Measurements from ENCODE around the gene ARHGEF39. TPM values are rescaled to one million over a fixed set of nuclear protein-coding genes. Genes with fewer than 3 reads are reported as not detected.

The ARHGEF39 gene, protein sequence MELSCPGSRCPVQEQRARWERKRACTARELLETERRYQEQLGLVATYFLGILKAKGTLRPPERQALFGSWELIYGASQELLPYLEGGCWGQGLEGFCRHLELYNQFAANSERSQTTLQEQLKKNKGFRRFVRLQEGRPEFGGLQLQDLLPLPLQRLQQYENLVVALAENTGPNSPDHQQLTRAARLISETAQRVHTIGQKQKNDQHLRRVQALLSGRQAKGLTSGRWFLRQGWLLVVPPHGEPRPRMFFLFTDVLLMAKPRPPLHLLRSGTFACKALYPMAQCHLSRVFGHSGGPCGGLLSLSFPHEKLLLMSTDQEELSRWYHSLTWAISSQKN
- total RNA-seq (1 to 10 TPM in 2 of 5 donors, under 1 TPM in 3; 0.12 to 1.3 (median 0.57) TPM), total RNA-seq (0 to 3.6 (median 0.40) reads per million in 29 experiments)
- total RNA-seq (2013) = 0.29 TPM

DNA sequence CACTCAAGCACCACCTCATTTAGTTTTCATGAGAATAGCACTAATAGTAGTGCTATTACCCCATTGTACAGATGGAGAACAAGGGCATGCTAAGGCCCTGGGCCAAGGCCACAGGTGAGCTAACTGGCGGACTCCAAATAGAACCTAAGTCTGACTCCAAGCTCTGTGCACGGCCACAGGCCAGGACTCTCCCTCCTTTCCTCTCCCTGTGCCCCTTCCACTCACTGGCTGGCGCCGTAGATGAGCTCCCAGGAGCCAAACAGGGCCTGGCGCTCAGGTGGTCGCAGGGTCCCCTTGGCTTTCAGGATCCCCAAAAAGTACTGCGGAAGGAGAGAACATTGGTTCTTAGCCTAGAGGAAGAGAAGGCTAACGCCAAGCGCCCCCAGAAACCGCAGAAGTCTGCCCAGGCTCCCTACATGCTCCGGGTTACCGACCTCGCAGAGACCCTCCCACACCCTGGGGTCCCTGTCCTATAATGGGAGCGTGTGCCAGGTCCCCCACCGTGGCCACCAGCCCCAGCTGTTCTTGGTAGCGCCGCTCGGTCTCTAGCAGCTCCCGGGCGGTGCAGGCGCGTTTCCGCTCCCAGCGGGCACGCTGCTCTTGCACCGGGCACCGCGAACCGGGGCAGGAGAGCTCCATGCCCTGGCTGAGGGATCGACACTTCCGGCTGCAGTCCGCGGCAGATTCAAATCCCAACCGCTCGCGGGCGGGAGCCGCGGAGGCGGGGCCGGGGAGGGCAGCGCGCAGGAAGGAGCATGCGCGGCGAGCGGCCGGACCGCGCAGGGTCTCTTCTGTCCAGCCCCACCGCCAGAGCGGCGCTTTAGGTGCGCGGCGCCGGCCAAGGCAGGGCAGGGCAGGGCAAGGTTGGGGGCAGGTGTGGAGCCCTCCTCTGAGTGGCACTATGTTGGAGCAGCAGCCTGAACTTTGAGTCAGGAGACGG is at the start of gene ARHGEF39:
Gene ARHGEF39 (minus strand): TSS at position 665 of the 940 bp plus-strand sequence. CDS start 26 bp downstream, at position 639.
- CTCF ChIA-PET = interaction anchor here (0.6 to 4.4 kb wide), 9 partner anchors 31 to 85 kb away, joined by 3 to 22 read pairs (median 4); no protein-coding TSS in a partner anchor
- H3K27me3 ChIP-seq (replicated peaks in 1 of 2; ENCODE audit: control insufficient read depth in 2 of 2, extremely low read depth in 1 of 2, insufficient read depth in 2 of 2, low read length in 1 of 2) = no peaks in the 10 kb centered on the region
- POLR2A ChIA-PET = interaction anchor here in 1 of 2 donors (0.7 to 1.1 kb wide), 2 partner anchors 18 to 266 kb away, joined by 3 to 4 read pairs; no protein-coding TSS in a partner anchor
- H3K4me1 ChIP-seq (ENCODE audit: control insufficient read depth in 1 of 2, extremely low read depth in 1 of 2, insufficient read depth in 2 of 2, low read length in 2 of 2) = peaks cover 25 to 56% of the 10 kb centered on the region in 2 experiments
- peaks cover 14% of the 10 kb centered on the region for H3K36me3 Mint-ChIP-seq
- peak within 1 kb of the TSS; percentile 60 to 66 for H3K4me3 ChIP-seq (ENCODE audit: control insufficient read depth in 1 of 2, extremely low read depth in 1 of 2, low read length in 1 of 2)
- H3K9me3 ChIP-seq = no peaks in the 10 kb centered on the region
- peak in 32 of 35 experiments; percentile 16 to 77 (median 43) for DNase-seq
- H3K4me1 Mint-ChIP-seq = peaks cover 59 to 65% (median 61%) of the 10 kb centered on the region in 3 donors
- no peaks in the 10 kb centered on the region for H3K9me3 Mint-ChIP-seq
- H3K27ac Mint-ChIP-seq = peak within 1 kb of the TSS; percentile 92 to 93
- H3K36me3 ChIP-seq (ENCODE audit: control insufficient read depth in 2 of 2, extremely low read depth in 1 of 2, insufficient read depth in 1 of 2, low read length in 1 of 2) = peaks cover 0 to 14% of the 10 kb centered on the region in 2 donors
- WGBS (ENCODE audit: insufficient coverage) = 8% methylated on average over 57 of the region's 58 CpGs
- H3K27ac ChIP-seq (ENCODE audit: low read length) = peak within 1 kb of the TSS; percentile 54
- H3K27me3 Mint-ChIP-seq = no peaks in the 10 kb centered on the region
- H3K4me3 Mint-ChIP-seq = peak within 1 kb of the TSS; percentile 76 to 88 (median 82)
- ATAC-seq (replicated peaks in 1 of 4) = peak; percentile 68 to 76 (median 74)

DNA sequence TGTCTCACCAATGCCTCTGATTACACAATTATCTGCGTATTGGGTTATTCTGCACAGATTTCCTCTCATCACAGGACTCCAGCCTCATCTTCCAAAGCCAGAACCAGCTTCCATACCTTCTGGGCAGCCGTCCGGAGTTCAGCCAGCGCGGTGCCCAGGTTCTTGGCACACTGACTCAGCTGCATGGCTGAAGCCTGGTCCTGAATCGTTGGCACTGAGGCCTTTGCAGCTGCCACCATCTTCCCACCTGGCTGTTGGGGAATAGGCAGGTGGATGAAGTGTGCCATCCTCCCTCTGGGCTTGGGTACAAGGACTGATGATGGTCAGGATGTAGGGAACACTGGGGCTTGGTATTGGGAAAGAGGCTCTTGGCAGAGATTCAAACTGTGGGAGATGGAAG is 49.1 kb upstream of the ARHGEF39 start:
- ATAC-seq (replicated peaks in 1 of 4) (no peak), DNase-seq (no peak)
- H3K27me3 Mint-ChIP-seq = no peaks in the 10 kb centered on the region
- H3K36me3 Mint-ChIP-seq = peaks cover 69% of the 10 kb centered on the region
- no peaks in the 10 kb centered on the region for H3K4me1 Mint-ChIP-seq
- H3K4me3 ChIP-seq (ENCODE audit: control insufficient read depth in 1 of 2, extremely low read depth in 1 of 2, low read length in 1 of 2) = no peak overlapping the region
- CTCF ChIA-PET = interaction anchor here in 1 of 2 donors (0.7 kb wide), 1 partner anchor 358 kb away, joined by 3 read pairs; no protein-coding TSS in a partner anchor
- WGBS (ENCODE audit: insufficient coverage) = 100% methylated on average over 2 of the region's 6 CpGs
- no peak overlapping the region for H3K4me3 Mint-ChIP-seq
- H3K27ac Mint-ChIP-seq = no peak overlapping the region
- peaks cover 37 to 92% of the 10 kb centered on the region in 2 donors for H3K36me3 ChIP-seq (ENCODE audit: control insufficient read depth in 2 of 2, extremely low read depth in 1 of 2, insufficient read depth in 1 of 2, low read length in 1 of 2)
- H3K27me3 ChIP-seq (replicated peaks in 1 of 2; ENCODE audit: control insufficient read depth in 2 of 2, extremely low read depth in 1 of 2, insufficient read depth in 2 of 2, low read length in 1 of 2) = no peaks in the 10 kb centered on the region
- no peak overlapping the region for H3K27ac ChIP-seq (ENCODE audit: low read length)
- H3K4me1 ChIP-seq (ENCODE audit: control insufficient read depth in 1 of 2, extremely low read depth in 1 of 2, insufficient read depth in 2 of 2, low read length in 2 of 2) = no peaks in the 10 kb centered on the region
- POLR2A ChIA-PET = no interaction called here
- no peaks in the 10 kb centered on the region for H3K9me3 ChIP-seq
- H3K9me3 Mint-ChIP-seq = no peaks in the 10 kb centered on the region

DNA sequence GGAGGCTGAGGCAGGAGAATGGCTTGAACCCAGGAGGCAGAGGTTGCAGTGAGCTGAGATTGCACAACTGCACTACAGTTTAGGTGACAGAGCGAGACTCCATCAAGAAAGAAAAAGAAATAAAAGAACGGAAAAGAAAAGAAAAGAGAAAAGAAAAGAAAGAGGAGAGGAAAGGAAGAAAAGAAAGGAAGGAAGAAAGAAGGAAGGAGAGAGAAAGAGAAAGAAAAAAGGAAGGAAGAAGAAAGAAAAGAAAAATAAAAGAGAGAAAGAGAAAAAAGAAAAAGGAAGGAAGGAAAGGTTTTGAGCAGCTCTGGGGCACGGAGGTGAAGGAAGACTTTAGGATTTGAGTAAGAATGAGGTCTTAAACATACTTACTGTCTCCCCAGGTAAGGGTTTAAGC is 48.6 kb upstream of the ARHGEF39 start:
- no peaks in the 10 kb centered on the region for H3K4me1 Mint-ChIP-seq
- peaks cover 70% of the 10 kb centered on the region for H3K36me3 Mint-ChIP-seq
- H3K27ac ChIP-seq (ENCODE audit: low read length) = no peak overlapping the region
- H3K27me3 ChIP-seq (replicated peaks in 1 of 2; ENCODE audit: control insufficient read depth in 2 of 2, extremely low read depth in 1 of 2, insufficient read depth in 2 of 2, low read length in 1 of 2) = no peaks in the 10 kb centered on the region
- no peaks in the 10 kb centered on the region for H3K9me3 Mint-ChIP-seq
- no peak overlapping the region for H3K4me3 Mint-ChIP-seq
- no peaks in the 10 kb centered on the region for H3K4me1 ChIP-seq (ENCODE audit: control insufficient read depth in 1 of 2, extremely low read depth in 1 of 2, insufficient read depth in 2 of 2, low read length in 2 of 2)
- H3K36me3 ChIP-seq (ENCODE audit: control insufficient read depth in 2 of 2, extremely low read depth in 1 of 2, insufficient read depth in 1 of 2, low read length in 1 of 2) = peaks cover 36 to 92% of the 10 kb centered on the region in 2 donors
- no peaks in the 10 kb centered on the region for H3K27me3 Mint-ChIP-seq
- no peaks in the 10 kb centered on the region for H3K9me3 ChIP-seq
- DNase-seq (no peak), ATAC-seq (replicated peaks in 1 of 4) (no peak)
- 100% methylated on average over 1 of the region's 3 CpGs for WGBS (ENCODE audit: insufficient coverage)
- H3K27ac Mint-ChIP-seq = peak overlapping the region in 1 of 2 donors; percentile 13
- no peak overlapping the region for H3K4me3 ChIP-seq (ENCODE audit: control insufficient read depth in 1 of 2, extremely low read depth in 1 of 2, low read length in 1 of 2)
- ChIA-PET CTCF (interaction anchor here in 1 of 2 donors (0.7 kb wide), 1 partner anchor 357 kb away, joined by 3 read pairs; no protein-coding TSS in a partner anchor), POLR2A (no interaction called here)

DNA sequence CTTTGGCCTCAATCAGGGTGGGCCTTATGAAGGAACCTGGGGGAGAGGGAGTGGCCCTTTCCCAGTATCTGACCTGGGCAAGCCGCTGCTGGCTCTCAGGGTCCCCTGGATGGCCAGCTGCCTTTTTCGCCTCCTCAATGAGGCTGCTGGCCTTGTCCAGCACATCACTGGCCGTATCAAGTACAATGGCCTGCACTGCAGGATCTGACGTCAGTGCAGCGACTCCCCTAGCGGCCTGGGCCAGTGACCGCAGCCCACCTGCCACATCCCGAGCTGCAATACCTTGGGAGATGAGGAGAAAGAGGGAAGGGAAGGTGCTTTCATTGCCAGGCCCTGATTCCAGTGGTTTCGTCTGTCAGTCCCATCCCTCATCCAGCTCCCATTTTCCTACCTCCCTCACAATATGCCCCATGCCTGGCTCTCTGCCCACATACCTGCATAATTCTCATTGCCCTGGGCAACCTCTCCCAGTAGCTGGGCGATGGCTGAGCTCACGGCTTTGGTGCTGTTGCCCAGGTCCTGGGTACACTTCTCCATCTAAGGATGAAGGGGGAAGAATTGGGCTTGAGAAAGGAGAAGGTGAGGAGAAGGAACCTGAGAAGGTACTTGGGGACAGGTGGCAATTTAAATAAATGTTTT is 47.9 kb upstream of the ARHGEF39 start:
- Histone ChIP-seq H3K4me1 (ENCODE audit: control insufficient read depth in 1 of 2, extremely low read depth in 1 of 2, insufficient read depth in 2 of 2, low read length in 2 of 2) (no peaks in the 10 kb centered on the region), H3K36me3 (ENCODE audit: control insufficient read depth in 2 of 2, extremely low read depth in 1 of 2, insufficient read depth in 1 of 2, low read length in 1 of 2) (peaks cover 36 to 92% of the 10 kb centered on the region in 2 donors), H3K27ac (ENCODE audit: low read length) (no peak overlapping the region), H3K9me3 (no peaks in the 10 kb centered on the region), H3K27me3 (replicated peaks in 1 of 2; ENCODE audit: control insufficient read depth in 2 of 2, extremely low read depth in 1 of 2, insufficient read depth in 2 of 2, low read length in 1 of 2) (no peaks in the 10 kb centered on the region), H3K4me3 (ENCODE audit: control insufficient read depth in 1 of 2, extremely low read depth in 1 of 2, low read length in 1 of 2) (no peak overlapping the region)
- Mint-ChIP-seq H3K4me1 (no peaks in the 10 kb centered on the region), H3K9me3 (no peaks in the 10 kb centered on the region), H3K27ac (no peak overlapping the region), H3K36me3 (peaks cover 71% of the 10 kb centered on the region), H3K27me3 (no peaks in the 10 kb centered on the region), H3K4me3 (no peak overlapping the region)
- ChIA-PET CTCF (no interaction called here), POLR2A (interaction anchor here in 1 of 2 donors (0.6 kb wide), 1 partner anchor 68 kb away, joined by 3 read pairs; no protein-coding TSS in a partner anchor)
- ATAC-seq (replicated peaks in 1 of 4) = no peak
- 93% methylated on average over 4 of the region's 11 CpGs for WGBS (ENCODE audit: insufficient coverage)
- DNase-seq = no peak

DNA sequence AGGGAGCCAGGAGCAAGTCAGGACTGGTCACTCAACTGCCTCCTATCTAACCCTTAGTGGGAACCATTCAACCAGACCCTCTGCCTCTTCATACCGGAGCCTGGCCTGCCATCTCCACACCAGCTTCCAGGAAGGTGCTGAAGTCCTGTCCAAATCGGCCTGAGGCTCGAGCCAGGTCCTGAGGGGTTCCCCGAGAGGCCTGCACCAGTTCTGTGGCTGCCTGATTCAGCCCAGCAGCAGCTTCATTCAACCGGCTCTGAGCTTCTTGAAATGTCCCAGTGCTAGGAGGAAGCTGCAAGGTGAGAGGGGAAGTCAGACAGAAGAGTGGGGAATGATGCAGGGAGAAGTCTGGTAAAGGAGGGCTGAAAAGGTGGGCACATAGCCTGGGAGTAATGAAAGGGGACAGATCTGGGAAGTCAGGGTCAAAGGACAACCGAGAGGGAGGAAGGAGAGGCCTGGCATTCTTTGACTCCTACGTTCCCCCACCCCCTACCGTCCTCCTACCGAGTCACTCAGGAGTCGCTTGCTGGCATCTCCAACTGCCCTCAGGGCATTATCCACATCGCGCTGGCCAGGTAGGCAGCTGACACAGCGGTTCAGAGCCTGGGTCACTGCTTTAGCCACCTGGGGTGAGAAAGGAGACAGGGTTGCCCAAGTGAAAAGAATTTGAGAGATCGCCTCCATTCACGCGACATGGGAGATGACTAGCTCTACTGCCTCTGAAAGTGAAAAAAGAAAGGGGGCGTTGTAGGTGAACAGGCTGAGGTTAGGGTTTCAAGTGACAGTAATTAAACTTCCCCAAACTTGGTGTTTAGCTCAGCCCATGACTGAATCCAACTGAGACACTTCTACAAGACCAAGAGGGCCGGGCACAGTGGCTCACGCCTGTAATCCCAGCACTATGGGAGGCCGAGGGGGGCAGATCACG is 46.8 kb upstream of the ARHGEF39 start:
- Histone ChIP-seq H3K4me1 (ENCODE audit: control insufficient read depth in 1 of 2, extremely low read depth in 1 of 2, insufficient read depth in 2 of 2, low read length in 2 of 2) (no peaks in the 10 kb centered on the region), H3K36me3 (ENCODE audit: control insufficient read depth in 2 of 2, extremely low read depth in 1 of 2, insufficient read depth in 1 of 2, low read length in 1 of 2) (peaks cover 29 to 92% of the 10 kb centered on the region in 2 donors), H3K4me3 (ENCODE audit: control insufficient read depth in 1 of 2, extremely low read depth in 1 of 2, low read length in 1 of 2) (no peak overlapping the region), H3K9me3 (no peaks in the 10 kb centered on the region), H3K27me3 (replicated peaks in 1 of 2; ENCODE audit: control insufficient read depth in 2 of 2, extremely low read depth in 1 of 2, insufficient read depth in 2 of 2, low read length in 1 of 2) (no peaks in the 10 kb centered on the region), H3K27ac (ENCODE audit: low read length) (no peak overlapping the region)
- CTCF ChIA-PET = interaction anchor here in 1 of 2 donors (1.4 kb wide), 1 partner anchor 42 kb away, joined by 3 read pairs; no protein-coding TSS in a partner anchor
- WGBS (ENCODE audit: insufficient coverage) = 95% methylated on average over 11 of the region's 21 CpGs
- Mint-ChIP-seq H3K27ac (no peak overlapping the region), H3K4me1 (peaks cover 0 to 1% (median 0%) of the 10 kb centered on the region in 3 donors), H3K27me3 (no peaks in the 10 kb centered on the region), H3K36me3 (peaks cover 77% of the 10 kb centered on the region), H3K9me3 (no peaks in the 10 kb centered on the region), H3K4me3 (no peak overlapping the region)
- POLR2A ChIA-PET = no interaction called here
- DNase-seq (no peak), ATAC-seq (replicated peaks in 1 of 4) (no peak)

Measured in T-cell (primary cell).